GM23338 (cell line): ENCODE data around the gene DENND4C. TPM values are rescaled to one million over a fixed set of nuclear protein-coding genes. Genes with fewer than 3 reads are reported as not detected.

Experiments
- CREB1 ChIP-seq: fragments of 250-450 bp; sonication (Bioruptor Pico); IDR thresholded peaks from 2 replicates; pipeline ENCODE4 v1.5.0; 2020; ENCODE audit warnings: low read depth, mild to moderate bottlenecking, moderate library complexity
- CTCF ChIP-seq, 2 experiments: fragments of 200-600 bp in 1 of 2; sonication (generic) in 1 of 2; conservative IDR thresholded peaks; 2 replicates each; pipeline versions ENCODE4 v1.5.1 to v1.6.1; 2016 to 2017; ENCODE audit warnings: antibody characterized with exemption in 2 of 2, low read depth in 2 of 2, mild to moderate bottlenecking in 2 of 2, moderate library complexity in 1 of 2
- ETS1 ChIP-seq: IDR thresholded peaks from 2 replicates; pipeline ENCODE4 v1.6.1; 2016; ENCODE audit warnings: antibody characterized with exemption
- EZH2 ChIP-seq: fragments of 200-600 bp; sonication (generic); IDR thresholded peaks from one replicate; pipeline ENCODE4 v1.8.0; 2017; ENCODE audit warnings: antibody characterized with exemption, mild to moderate bottlenecking, low read depth; ENCODE audit not compliant: unreplicated experiment
- EZH2phosphoT487 ChIP-seq: fragments of 200-600 bp; sonication (generic); IDR thresholded peaks from one replicate; pipeline ENCODE4 v1.8.1; 2018; ENCODE audit warnings: antibody characterized with exemption; ENCODE audit not compliant: unreplicated experiment
- JUNB ChIP-seq: IDR thresholded peaks from one replicate; pipeline ENCODE4 v1.6.1; 2016; ENCODE audit warnings: antibody characterized with exemption; ENCODE audit not compliant: unreplicated experiment
- POLR2AphosphoS5 ChIP-seq: IDR thresholded peaks from 2 replicates; pipeline ENCODE4 v1.6.1; 2016; ENCODE audit warnings: antibody characterized with exemption, low read depth
- ZNF331 ChIP-seq: fragments of 250-450 bp; sonication (Bioruptor Pico); IDR thresholded peaks from 2 replicates; pipeline ENCODE4 v1.5.0; 2020; ENCODE audit warnings: low read depth, mild to moderate bottlenecking, moderate library complexity
- ZNF462 ChIP-seq: fragments of 250-450 bp; sonication (Bioruptor Pico); IDR thresholded peaks from 2 replicates; pipeline ENCODE4 v1.5.0; 2020; ENCODE audit warnings: mild to moderate bottlenecking, moderate library complexity
- polyA plus RNA-seq: library from polyadenylated mRNA; unstranded; fragments of >200 nt; fragmentation: Nextera tagmentation; extraction: Ambion mirVana; gene quantifications from 2 replicates; pipeline ENCODE4 v1.2.1, GENCODE V29; 2016
- total RNA-seq: library from RNA; depleted of rRNA; stranded (reverse); fragments of >200 nt; shearing (Covaris generic); gene quantifications from 2 replicates; pipeline ENCODE4 v1.2.3, GENCODE V29; 2014

DENND4C gene
- total and polyA plus RNA-seq, 2 experiments from 2014 or later: 6.4 to 30.8 TPM

- TF ChIP-seq ZNF462 (CRISPR knock-in tag): no peak
- no peak for TF ChIP-seq CTCF (conservative IDR thresholded peaks at IDR 0.05; ENCODE audit: low read depth in 2 of 2)
- TF ChIP-seq CREB1 (CRISPR knock-in tag): no peak
- TF ChIP-seq EZH2: no peak
- no peak for TF ChIP-seq POLR2AphosphoS5
- no peak for TF ChIP-seq ZNF331 (CRISPR knock-in tag)
- TF ChIP-seq EZH2phosphoT487: no peak
- no peak for TF ChIP-seq ETS1
- no peak for TF ChIP-seq JUNB
Observed at GRCh38 chr9:19385786-19386501, 155.5 kb downstream of the DENND4C start (continued).
